K562 (cell line): ENCODE measurements around the gene MPV17L2. TPM values are rescaled to one million over a fixed set of nuclear protein-coding genes. Genes with fewer than 3 reads are reported as not detected.

ENCODE experiments used
- ATAC-seq: fragments of 200-7000 bp; cut with Tn5 transposase; 3 replicates; pipeline ENCODE4 v1.9.1; 2020; ENCODE audit warnings: moderate library complexity
- BruUV-seq: library from RNA; stranded (reverse); fragments of 400-500 nt; replicated peaks from 2 replicates; lab custom pipeline; 2021; lab: Mats Ljungman, UMichigan
- CTCF ChIA-PET: fragments of 300-600 bp; formaldehyde crosslinking; extraction: SDS; loops from one replicate; lab custom pipeline; 2021; ENCODE audit warnings: low intra/inter-chr PET ratio; lab: Yijun Ruan, JAX
- POLR2A ChIA-PET: fragments of 300-600, 350-650 bp; sonication (Branson Sonifier 250); formaldehyde crosslinking; extraction: SDS; loops from one replicate; lab custom pipeline; 2021; ENCODE audit warnings: antibody characterized with exemption, inconsistent platforms; lab: Yijun Ruan, JAX
- DNase-seq, 4 experiments: peaks; one replicate each; pipeline versions ENCODE4 v3.0.0 to v3.0.0-alpha.2; 2011 to 2018; ENCODE audit warnings: low spot score in 3 of 4, mixed read lengths in 3 of 4; ENCODE audit errors: extremely low read depth in 1 of 4
- FAIRE-seq: peaks from 2 replicates; lab custom pipeline; 2011; peaks lifted over from hg19 to GRCh38; lab: Jason Lieb, UNC
- H2AFZ ChIP-seq: 2 replicates; pipeline ENCODE4 v1.6.0; 2011; ENCODE audit warnings: low read depth, low read length, control low read depth, inconsistent platforms
- H3K27ac ChIP-seq: fragments of 200-600 bp; 3 replicates; pipeline ENCODE4 v1.8.0; 2011; ENCODE audit warnings: low read depth, mild to moderate bottlenecking, control low read depth, inconsistent platforms, low read length, moderate library complexity, mixed read lengths; ENCODE audit errors: extremely low read depth
- H3K27me3 ChIP-seq, 2 experiments: fragments of 300-600 bp in 1 of 2; 2 replicates in 1 of 2; 3 replicates in 1 of 2; pipeline versions ENCODE4 v1.6.0 to v1.8.0; 2011; ENCODE audit warnings: inconsistent platforms in 2 of 2, low read length in 2 of 2, mild to moderate bottlenecking in 1 of 2, mixed read lengths in 1 of 2, moderate library complexity in 1 of 2; ENCODE audit not compliant: control insufficient read depth in 2 of 2, insufficient read depth in 2 of 2
- H3K36me3 ChIP-seq: fragments of 300-600 bp; 3 replicates; pipeline ENCODE4 v1.8.0; 2011; ENCODE audit warnings: mild to moderate bottlenecking, low read length, inconsistent platforms; ENCODE audit not compliant: control insufficient read depth, insufficient read depth
- H3K4me1 ChIP-seq, 2 experiments: fragments of 200-600 bp in 1 of 2; replicated peaks in 1 of 2; 2 replicates in 1 of 2; 3 replicates in 1 of 2; pipeline versions ENCODE4 v1.5.1 to v1.8.0; 2011; ENCODE audit warnings: inconsistent platforms in 2 of 2, low read length in 2 of 2, mild to moderate bottlenecking in 1 of 2, mixed read lengths in 1 of 2, moderate library complexity in 1 of 2; ENCODE audit not compliant: control insufficient read depth in 2 of 2, insufficient read depth in 2 of 2
- H3K4me2 ChIP-seq: 2 replicates; pipeline ENCODE4 v1.6.1; 2011; ENCODE audit warnings: low read length, control low read depth, inconsistent platforms, mixed read lengths; ENCODE audit not compliant: insufficient read depth
- H3K4me3 ChIP-seq: fragments of 200-600 bp; sonication (generic), shearing (Covaris generic); 2 replicates; pipeline ENCODE4 v1.5.1; 2016; ENCODE audit warnings: control low read depth, inconsistent platforms
- H3K79me2 ChIP-seq: fragments of 200-600 bp; 3 replicates; pipeline ENCODE4 v1.8.0; 2011; ENCODE audit warnings: low read length, inconsistent platforms; ENCODE audit not compliant: control insufficient read depth, insufficient read depth
- H3K9ac ChIP-seq, 2 experiments: 2 replicates each; pipeline versions ENCODE4 v1.6.0 to v1.6.1; 2011; ENCODE audit warnings: low read depth in 2 of 2, low read length in 2 of 2, control low read depth in 1 of 2, inconsistent platforms in 1 of 2, mild to moderate bottlenecking in 1 of 2, mixed read lengths in 1 of 2; ENCODE audit not compliant: insufficient read depth in 1 of 2
- H3K9me1 ChIP-seq: one replicate; pipeline ENCODE4 v1.6.0; 2011; ENCODE audit warnings: inconsistent platforms, mild to moderate bottlenecking, low read length, moderate library complexity; ENCODE audit not compliant: control insufficient read depth, insufficient read depth
- H3K9me3 ChIP-seq: replicated peaks from 2 replicates; pipeline ENCODE4 v1.5.1; 2011; ENCODE audit warnings: low read depth, low read length, inconsistent platforms; ENCODE audit not compliant: control insufficient read depth, insufficient read depth
- H4K20me1 ChIP-seq: replicated peaks from 2 replicates; pipeline ENCODE4 v1.6.1; 2011; ENCODE audit warnings: low read length, inconsistent platforms, mixed read lengths; ENCODE audit not compliant: control insufficient read depth, insufficient read depth
- IRF9 ChIP-seq: fragments of 450-650 bp; IDR thresholded peaks from 2 replicates; pipeline ENCODE4 v1.6.1; 2016; ENCODE audit warnings: missing biosample characterization, missing genetic modification characterization
- LCOR ChIP-seq: sonication (generic); formaldehyde crosslinking; IDR thresholded peaks from 2 replicates; pipeline ENCODE4 v1.8.0; 2022; ENCODE audit warnings: mild to moderate bottlenecking, missing genetic modification reagents
- SMARCA5 ChIP-seq: fragments of 450-650 bp; IDR thresholded peaks from 2 replicates; pipeline ENCODE4 v1.6.1; 2016
- SRSF3 ChIP-seq: fragments of 200-400 bp; formaldehyde crosslinking; IDR thresholded peaks from 2 replicates; pipeline ENCODE4 v1.6.1; 2016; ENCODE audit warnings: mild to moderate bottlenecking, low read length, moderate library complexity; ENCODE audit not compliant: insufficient read depth
- TSHZ1 ChIP-seq: fragments of 250-450 bp; sonication (Bioruptor Pico); IDR thresholded peaks from 2 replicates; pipeline ENCODE4 v1.4.0; 2020; ENCODE audit warnings: mild to moderate bottlenecking, moderate library complexity
- ZBTB26 ChIP-seq: fragments of 450-650 bp; formaldehyde crosslinking; IDR thresholded peaks from 2 replicates; pipeline ENCODE4 v1.4.0; 2022; ENCODE audit warnings: missing genetic modification characterization
- ZBTB49 ChIP-seq: sonication (generic); formaldehyde crosslinking; IDR thresholded peaks from 2 replicates; pipeline ENCODE4 v1.8.0; 2022; ENCODE audit warnings: missing genetic modification reagents, mild to moderate bottlenecking, borderline replicate concordance
- ZBTB7A ChIP-seq: IDR thresholded peaks from 2 replicates; pipeline ENCODE4 v1.6.1; 2011; ENCODE audit warnings: low read depth, mild to moderate bottlenecking, low read length, moderate library complexity, borderline replicate concordance; ENCODE audit not compliant: control insufficient read depth
- ZNF695 ChIP-seq: fragments of 450-650 bp; formaldehyde crosslinking; IDR thresholded peaks from 2 replicates; pipeline ENCODE4 v1.4.0; 2020; ENCODE audit warnings: mild to moderate bottlenecking, moderate library complexity
- WGBS: fragments of 100-300 bp; shearing (Covaris generic); methylation state at CpG from one replicate; pipeline ENCODE4 v1.1.6; 2016; ENCODE audit warnings: low coverage, mixed read lengths; ENCODE audit not compliant: insufficient coverage; ENCODE audit errors: missing lambda C conversion rate; 5-methylcytosine and 5-hydroxymethylcytosine counted together
- in situ Hi-C: fragments of 300-500 bp; cut with MboI; formaldehyde crosslinking; loops from 4 replicates; pipeline ENCODE4 v1.15.0; 2018; ENCODE audit warnings: inconsistent platforms, mixed read lengths
- intact Hi-C: fragments of 100-400 bp; cut with micrococcal nuclease; formaldehyde crosslinking; loops from 2 replicates; pipeline ENCODE4 v1.14.2; 2022
- polyA plus RNA-seq, 8 experiments: library from polyadenylated mRNA; depleted of rRNA in 4 of 8; stranded (reverse) in 5 of 8; unstranded in 3 of 8; fragments of >200 nt; fragmentation: Nextera tagmentation in 2 of 8; fragmentation: Illumina TruSeq in 1 of 8; extraction: Ambion mirVana in 2 of 8; extraction: Trizol in 1 of 8; gene quantifications; 2 replicates each; pipeline versions ENCODE4 v1.2.1 to v1.2.3, GENCODE V29; 2011 to 2014; ENCODE audit warnings: inconsistent platforms in 1 of 8, missing spikeins in 1 of 8
- total RNA-seq, 7 experiments: library from RNA; depleted of rRNA in 6 of 7; stranded (reverse); fragments of >200 nt in 6 of 7; fragmentation: Illumina TruSeq in 2 of 7; extraction: Trizol in 2 of 7; gene quantifications; 2 replicates each; pipeline versions ENCODE4 v1.2.1 to v1.2.3, GENCODE V29; 2011 to 2021; ENCODE audit warnings: low replicate concordance in 1 of 7

The MPV17L2 gene
- total and polyA plus RNA-seq, 9 of the 15 experiments (the other 6 are each of a cell fraction or from before 2014, with no cell fraction given): 10.6 to 60.2 (median 28.5) TPM

- peak; percentile 73 for TF ChIP-seq SMARCA5
Observed at GRCh38 chr19:18172331-18173053, 20.5 kb upstream of the MPV17L2 start (continued).

- intact Hi-C loops: no loop called here
- Histone ChIP-seq H2AFZ (peak overlapping the region; percentile 88), H3K9me1 (no peaks in the 10 kb centered on the region), H3K27me3 (no peaks in the 10 kb centered on the region), H3K27ac (peak overlapping the region; percentile 56; the same call in 2 of the 3 replicates), H3K4me1 (peaks cover 14 to 38% of the 10 kb centered on the region in 2 experiments), H3K36me3 (peaks cover 51% of the 10 kb centered on the region; the same call in 2 of the 3 replicates), H3K9me3 (no peaks in the 10 kb centered on the region), H3K79me2 (peaks cover 15% of the 10 kb centered on the region), H3K9ac (peak overlapping the region in 1 of 2 experiments; percentile 97; a peak in 2 of 4 replicates), H4K20me1 (0 out of 2 replicates have a peak, but pooled peaks cover under 1% of the 10 kb centered on the region), H3K4me3 (peak overlapping the region; percentile 51; the same call in 1 of the 2 replicates), H3K4me2 (peak overlapping the region; percentile 88)
- in situ Hi-C loops: no loop called here
- FAIRE-seq: no peak
- DNase-seq: peak in 2 of 4 experiments; percentile 9 to 24
- ChIA-PET CTCF (no interaction called here), POLR2A (no interaction called here)
- no TSS peak for BruUV-seq
- WGBS: 73% methylated on average over 8 of the region's 18 CpGs
- no peak for ATAC-seq
- TF ChIP-seq ZBTB26 (CRISPR knock-in tag): no peak
- no peak for TF ChIP-seq SRSF3
- TF ChIP-seq LCOR (CRISPR knock-in tag): no peak
- no peak for TF ChIP-seq ZNF695 (CRISPR knock-in tag)
- no peak for TF ChIP-seq TSHZ1 (CRISPR knock-in tag)
- no peak for TF ChIP-seq ZBTB49 (CRISPR knock-in tag)
- TF ChIP-seq ZBTB7A: peak; percentile 78; the same call in 1 of the 2 replicates
- TF ChIP-seq IRF9 (tag): no peak
Observed at GRCh38 chr19:18173054-18173571, 19.9 kb upstream of the MPV17L2 start.
